GM19372 (cell line): ENCODE results near the gene PRKCA.
"Not testable (repeated sequence)": the region's sequence is repeated elsewhere in the genome, so short reads cannot be mapped to it uniquely, and the experiment has no call there.

Source experiments
- ATAC-seq: cut with Tn5 transposase; IDR thresholded peaks from one replicate; pipeline ENCODE4 v1.9.1; 2021; ENCODE audit warnings: mild to moderate bottlenecking, low read depth, moderate library complexity; ENCODE audit not compliant: unreplicated experiment

Gene PRKCA

DNA sequence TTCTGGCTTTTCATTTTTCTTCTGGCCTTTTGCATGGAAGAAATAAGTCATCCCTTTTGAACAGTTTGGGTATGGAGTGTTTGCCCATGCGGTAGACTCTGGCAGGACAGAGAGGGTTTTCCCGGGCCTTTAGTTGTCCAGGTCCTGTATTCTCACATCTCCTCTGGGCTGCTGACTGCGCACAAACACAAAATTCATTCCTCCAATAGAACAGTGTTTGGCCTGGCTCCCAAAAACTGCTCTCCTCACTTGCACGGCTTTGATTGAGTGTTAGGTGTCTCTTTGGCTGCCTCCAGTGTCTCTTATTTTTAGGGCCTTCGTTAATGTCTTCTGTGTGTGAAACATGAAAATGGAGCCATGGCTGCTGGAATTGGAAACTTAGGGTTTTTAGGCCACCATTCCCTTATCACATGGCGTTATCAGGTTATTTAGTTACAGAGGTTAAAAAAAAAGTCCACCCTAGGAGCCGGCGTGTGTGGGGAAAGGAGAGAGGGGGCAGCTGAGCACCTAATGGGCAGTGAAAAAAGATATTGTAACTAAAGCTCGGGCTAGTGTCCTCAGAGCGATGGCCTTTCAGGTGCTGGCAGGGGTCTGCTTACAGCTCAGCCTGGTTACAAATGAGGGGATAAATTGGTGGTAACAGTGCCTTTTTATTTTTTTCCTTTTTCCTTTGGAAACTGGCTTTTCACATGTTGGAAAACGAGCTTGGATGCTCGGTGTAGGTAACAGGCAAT is 47.3 kb downstream of the PRKCA start:
- no peak for ATAC-seq

DNA sequence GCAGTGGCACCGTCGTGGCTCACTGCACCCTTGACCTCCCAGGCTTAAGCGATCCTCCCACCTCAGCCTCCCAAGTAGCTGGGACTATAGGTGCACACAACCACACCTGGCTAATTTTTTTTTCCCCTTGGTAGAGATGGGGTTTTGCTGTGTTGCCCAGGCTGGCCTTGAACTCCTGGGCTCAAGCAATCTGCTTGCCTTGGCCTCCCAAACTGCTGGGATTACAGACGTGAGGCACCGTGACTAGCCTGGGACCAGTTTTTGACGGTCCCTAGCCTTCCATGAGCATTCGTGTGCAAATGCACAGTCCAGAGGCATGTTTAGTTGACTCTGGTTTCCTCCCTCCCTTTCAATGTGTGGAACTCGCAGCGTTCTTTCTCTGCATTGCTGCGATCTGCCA is 48.2 kb downstream of the PRKCA start:
- not testable (repeated sequence) for ATAC-seq

DNA sequence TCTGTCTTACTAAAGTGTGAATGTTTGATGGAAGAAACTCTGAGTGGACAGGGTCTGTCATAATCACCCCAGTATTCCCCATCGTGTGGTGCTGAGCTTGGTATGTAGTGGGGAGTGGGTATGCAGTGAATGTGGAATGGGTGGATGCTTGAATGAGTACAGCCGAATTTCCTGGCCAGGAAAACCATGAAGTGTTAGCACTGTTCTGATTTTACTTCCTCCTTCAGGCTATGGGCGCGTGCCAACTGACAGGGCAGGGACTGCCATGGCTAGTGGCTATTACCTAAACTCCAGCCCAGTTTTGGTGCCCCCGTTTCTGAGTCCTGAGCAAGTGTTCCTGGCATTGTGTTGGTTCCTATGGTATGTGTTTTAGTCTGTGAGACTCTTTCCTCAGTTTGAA is 48.6 kb downstream of the PRKCA start:
- ATAC-seq = no peak

DNA sequence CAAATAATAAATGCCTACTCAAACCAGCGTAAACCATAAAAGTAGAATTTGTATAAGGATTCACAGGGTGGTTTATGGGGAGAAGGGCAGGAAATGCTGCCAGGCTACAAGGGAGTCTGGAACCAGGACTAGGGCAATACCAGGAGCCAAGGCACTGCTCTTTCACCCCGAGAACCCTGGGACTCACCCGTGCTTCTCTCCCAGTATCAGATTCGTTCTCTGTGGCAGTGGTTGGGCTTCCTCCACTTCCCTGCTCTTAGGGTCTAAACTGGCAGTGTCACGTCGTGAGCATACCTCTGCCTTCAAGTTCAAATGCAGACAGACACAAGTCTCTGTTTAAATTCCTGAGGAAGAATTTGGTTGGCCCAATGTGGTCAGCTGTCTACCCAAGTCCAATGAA is 49.3 kb downstream of the PRKCA start:
- ATAC-seq = no peak

DNA sequence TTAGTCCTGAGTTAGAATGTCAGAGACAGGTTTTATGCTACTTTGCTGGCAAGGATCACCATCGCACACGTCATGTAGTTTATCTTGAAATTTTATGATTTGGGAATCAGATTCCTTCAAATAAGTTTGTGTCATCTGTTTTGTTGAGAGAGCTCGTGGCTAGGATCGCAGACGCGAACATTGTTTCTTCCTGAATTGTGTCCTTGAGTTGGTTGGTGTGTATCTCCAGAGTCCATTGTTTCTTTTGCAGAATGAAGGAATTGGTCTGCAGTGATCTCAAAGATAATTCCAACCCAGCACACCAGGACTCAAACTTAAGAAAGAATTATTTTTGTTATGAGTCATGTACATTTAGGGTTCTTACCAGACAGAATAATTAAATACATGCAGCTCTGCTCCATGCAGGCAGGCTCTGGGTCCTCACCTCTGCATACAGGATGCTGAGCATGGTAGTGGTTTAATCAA is 51.6 kb downstream of the PRKCA start:
- no peak for ATAC-seq

DNA sequence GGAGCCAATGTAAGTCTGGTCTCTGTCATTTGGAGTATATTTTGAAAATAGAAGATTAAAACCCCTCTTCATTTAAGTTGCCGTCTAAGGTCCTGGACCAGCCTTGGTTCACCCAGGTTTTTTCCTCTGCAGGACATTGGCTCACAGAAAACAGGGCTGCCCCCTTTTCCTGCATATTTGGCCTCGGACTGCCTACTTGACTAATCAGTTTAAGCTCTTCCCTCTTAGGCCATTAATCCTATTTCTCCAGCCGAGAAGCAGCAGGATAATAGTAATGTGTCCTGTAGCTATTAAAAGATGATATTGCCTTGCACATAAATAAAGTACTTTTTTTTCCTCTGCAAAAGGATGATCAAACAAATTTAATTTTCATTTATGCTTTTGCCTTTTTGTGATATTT is 52.1 kb downstream of the PRKCA start:
- ATAC-seq = no peak

DNA sequence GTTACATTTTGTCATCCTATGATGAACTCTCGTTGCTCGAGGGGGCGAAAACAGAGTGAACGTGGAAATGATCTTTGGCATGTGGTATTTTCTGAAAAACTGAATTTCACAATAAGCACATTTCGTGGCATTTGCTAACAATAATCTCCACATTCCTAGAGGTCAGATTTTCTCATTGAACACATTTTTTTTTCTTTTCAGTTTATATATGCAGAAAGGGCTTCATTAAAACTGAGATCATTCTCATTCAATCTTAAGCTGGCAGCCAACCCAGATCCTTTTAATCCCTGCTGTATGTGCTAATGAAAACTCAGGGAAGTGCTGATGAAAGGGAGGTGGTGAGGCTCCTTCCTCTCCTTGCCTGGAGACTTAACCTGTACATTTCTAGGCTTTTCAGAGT is 52.6 kb downstream of the PRKCA start:
- no peak for ATAC-seq

DNA sequence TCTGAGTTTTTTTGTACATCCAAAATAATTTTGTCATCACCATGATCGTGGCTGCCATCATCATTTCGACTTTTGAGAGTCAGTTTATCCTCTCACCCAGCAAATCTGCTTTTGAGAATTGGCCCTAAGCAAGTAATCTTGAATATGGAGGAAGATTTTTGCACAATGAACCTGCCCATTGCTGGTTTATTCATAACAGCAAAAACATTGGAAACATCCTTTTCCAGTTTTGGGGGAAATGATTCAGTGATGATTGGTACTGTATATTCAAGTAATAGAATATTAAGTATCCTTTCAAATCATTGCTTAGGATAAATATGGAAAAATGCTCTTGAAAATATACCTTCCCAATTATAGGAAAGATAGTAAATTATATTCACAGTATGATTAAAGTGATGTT is 53.1 kb downstream of the PRKCA start:
- ATAC-seq = no peak

DNA sequence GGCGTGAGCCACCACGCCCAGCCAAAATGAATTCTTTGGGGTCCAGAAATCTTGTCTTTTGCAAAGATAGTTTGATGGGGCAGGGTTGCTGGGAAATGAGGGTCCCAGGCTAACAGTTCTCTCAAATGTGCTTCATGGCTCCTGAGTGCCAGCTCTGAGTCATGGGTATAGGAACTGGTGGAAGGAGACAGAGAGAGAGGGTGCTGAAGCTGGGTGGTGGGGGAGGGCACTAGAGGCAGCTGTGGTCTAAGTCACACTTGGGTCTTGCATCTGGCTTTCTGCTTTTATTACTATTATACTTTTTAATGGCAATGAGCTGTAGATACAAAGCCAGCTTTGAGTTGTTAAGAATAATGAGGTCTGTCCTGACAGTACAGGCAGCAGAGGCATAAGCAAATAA is 54.6 kb downstream of the PRKCA start:
- ATAC-seq = no peak

DNA sequence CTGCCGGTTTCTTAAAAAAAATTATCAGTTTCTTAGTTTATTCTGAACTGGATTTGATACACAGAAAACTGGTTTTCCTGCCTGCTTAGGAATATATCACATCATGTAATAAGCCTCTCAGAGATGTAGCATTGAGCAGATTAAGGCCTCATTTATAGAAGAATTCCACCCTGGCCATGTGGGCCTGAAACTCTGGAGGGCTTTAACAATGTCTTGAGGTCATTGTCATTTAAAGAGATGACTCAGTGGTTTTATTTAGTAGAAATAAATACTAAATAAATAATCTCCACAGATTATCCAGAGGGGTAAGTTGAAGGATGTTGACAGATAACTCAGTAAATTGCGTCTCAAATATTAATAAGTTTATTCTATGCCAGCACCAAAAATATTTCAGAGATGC is 56.9 kb downstream of the PRKCA start:
- no peak for ATAC-seq

DNA sequence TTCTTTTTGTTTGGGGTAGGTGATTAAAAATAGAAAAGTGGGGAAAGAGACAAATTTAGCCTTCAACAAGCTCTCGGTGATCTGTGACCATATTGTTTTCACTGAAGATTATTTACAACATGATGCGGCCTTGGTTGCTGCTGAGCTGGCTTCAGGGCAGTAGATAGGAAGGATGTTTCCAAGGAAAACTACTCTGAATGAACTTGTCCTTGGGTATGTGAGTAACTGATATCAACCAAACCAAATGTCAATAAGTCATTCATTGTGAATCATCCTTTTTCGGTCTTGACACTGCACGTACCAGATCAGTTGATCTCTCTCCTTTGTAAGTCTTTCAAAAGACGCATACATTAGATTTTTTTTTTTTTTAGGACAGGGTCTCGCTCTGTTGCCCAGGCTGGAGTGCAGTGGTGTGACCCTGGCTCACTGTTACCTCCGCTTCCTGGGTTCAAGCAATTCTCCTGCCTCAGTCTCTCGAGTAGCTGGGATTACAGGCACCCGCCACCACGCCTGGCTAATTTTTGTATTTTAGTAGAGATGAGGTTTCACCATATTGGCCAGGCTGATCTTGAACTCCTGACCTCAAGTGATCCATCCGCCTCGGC is 58.6 kb downstream of the PRKCA start:
- not testable (repeated sequence) for ATAC-seq

DNA sequence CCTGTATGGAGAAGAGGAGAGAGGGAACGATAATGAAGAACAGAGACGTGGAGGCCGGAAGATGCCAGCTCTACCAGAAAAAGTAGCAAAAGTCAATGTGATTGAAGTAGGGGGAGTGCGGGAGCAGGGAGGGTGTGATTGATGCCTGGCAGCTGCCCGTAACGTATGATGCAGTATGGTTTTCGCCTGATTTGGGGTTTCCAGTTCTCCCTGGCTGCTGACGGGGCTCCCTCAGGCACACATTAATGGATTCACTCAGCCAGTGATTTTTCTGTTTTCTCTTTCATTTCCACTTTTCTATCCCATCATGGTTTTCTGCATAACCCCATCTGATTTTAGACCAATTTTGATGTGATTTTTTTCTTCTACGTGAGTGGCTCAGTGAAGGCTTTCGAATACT is 62.1 kb downstream of the PRKCA start:
- ATAC-seq = no peak

DNA sequence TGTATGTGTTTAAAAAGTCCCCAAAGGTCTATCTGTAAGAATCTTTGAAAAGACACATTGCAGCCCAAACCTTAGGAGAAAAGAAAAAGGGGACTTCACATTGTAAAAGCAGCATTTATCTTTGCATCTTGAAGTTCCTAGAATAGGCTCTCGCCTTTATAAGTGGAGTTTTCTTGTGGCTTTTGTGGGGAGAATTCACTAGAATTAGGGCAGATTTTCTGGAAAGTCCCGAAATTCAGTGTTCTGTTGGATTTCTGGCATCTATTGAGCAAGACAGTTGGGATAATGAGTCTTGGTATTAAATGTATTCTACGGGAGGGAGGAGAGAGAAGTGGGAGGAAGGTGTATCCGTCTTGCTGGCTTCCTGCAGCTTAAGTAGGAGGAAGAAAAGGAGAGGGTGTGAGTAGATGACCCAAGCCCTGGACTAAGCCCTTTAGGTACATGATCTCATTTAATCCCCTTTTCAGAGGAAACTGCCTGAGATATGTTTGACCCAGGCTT is 62.6 kb downstream of the PRKCA start:
- no peak for ATAC-seq

DNA sequence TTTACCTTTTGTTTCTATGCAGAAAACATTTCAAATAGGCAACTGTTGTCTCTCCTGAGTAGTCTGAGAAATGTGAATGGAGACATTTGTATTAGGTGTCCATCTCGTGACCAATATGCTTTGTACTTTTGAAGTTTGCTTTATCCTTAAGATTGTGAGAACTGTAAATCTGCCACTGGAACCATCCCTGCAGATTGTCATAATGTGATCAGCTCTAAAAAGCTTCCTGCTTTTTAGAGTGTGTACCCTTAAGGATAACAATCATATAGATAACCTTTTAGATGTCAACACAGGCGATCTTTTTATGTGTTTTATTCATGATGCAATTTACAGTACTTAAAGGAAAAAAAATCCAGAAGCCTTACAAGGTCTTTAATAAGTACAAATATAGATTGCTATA is 63.5 kb downstream of the PRKCA start:
- ATAC-seq = no peak

DNA sequence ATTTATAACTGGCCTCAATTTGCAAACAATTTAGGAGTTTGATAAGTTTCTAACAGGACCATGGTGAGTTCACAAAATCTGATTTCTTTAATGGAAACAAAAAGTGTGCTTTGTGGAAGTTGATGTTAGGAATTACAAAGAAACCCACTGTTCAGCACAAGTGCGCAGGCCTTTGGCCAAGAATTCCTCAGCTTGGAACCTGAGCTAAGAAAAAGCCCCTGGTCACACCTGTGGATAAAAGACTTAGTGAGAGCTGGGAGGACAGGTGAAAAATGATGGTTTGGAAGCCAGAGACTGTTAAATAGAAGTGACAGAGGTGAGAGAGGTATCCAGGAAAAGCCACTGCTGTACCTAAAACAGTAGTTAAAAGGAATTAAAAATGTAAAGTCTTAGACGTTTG is 64.7 kb downstream of the PRKCA start:
- no peak for ATAC-seq

DNA sequence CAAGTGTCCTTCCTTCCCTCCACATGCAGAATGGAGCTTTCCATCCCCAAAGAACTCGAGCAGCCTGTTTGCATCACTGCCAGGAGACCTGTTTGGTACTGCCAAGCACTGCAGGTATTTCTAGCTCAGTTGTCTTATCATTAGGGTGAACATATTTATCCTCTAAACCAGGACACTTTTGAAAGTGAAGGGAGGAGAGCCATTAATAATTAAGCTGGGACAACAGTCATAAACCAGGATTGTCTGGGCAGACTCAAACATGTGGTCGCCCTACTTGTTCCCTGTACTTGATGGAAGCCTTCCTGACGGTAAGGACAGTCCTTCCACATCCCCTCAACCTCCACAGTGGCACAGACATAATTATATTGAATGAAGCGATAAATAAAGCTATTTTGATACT is 67.4 kb downstream of the PRKCA start:
- no peak for ATAC-seq

DNA sequence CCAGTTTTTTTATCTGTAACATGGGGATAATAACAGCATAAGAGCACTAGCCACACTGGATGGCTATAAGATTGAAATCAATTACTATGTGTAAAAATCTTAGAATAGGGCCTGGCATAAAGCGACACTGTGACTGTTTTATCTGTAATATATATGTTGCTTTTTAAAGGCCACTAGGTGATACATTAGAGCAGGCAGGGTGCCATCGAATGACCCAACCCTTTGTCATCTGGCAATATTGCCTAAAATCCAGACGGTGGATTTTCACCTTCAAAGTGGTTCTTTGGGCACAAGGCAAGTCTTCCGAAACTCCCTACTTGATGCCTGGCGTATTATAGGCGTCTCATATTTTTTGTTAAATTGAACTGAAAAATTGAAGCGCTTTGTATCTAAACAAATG is 69.1 kb downstream of the PRKCA start:
- ATAC-seq = no peak

DNA sequence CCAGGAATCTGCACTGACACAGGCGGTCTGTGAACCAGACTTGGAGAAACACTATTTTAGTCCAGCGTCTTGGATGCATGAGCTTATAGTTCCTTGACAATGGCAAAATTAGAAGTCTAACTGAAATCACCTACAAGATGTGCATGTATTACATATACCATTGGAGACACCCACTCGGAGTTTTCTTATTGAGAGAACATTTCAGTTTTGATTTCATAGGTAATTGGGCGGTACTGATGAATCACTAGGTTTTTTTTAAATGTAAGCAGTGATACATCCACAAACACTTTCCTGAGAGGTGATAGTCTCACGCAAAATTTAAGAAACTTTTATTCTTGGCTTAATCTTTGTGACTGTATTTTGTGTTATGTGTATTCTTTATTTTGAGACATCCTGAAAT is 69.8 kb downstream of the PRKCA start:
- no peak for ATAC-seq

DNA sequence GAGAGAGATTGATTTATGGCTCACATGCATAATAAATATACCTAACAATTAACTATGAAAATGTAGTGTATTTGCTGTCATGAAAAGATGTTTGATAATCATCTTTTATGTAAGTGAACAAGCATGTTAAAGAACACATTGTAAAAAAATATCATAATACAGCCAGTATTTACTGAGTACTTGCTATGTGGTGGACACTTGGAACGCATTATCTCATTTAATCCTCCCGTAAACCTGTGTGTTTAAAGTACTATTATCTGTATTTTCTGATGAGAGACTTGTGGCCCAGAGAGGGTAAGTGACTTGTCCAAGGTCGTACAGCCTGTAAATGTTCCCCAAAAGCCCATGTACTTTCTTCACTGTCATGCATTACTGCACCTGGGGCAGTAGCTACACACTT is 70.7 kb downstream of the PRKCA start:
- no peak for ATAC-seq

DNA sequence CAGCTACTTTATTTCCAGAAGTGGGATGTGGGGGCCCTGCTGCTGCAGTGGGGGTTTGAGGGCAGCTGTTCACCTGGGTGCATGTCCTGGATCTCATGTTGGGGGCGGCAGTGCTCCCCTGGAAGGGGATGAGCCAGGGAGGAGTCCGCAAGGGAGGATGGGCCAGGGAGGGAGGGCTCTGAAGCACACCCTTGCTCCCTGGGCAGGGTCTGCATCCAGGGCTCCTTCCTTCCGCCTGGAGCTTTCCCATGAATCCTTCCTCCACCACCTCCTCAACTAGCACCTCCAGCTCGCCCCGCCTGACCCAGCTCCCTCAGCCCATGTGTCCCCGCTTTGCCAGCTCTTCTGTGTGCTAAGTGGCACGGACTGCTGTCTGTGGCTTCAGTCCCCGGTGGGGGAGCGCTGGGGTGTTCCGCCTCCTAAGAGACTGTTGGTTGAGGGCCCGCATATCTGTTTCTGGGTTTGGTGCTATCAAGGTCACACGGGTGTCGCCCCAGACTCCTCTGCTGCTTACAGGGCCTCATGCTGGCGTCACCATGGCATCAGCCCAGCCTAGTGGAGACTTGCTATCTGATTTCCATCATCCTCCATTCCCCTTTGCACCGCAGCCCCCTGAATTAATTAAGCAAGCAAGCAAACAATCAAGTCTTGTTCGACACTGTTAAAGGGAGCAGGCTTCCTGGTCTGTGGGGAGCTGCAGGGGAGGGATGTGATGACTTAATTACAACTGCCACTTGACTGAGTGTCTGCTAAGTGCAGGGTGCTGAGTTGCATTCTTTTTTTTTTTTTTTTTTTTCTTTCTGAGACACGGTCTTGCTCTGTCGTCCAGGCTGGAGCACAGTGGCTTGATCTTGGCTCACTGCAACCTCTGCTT is 71.8 kb downstream of the PRKCA start:
- ATAC-seq = no peak

DNA sequence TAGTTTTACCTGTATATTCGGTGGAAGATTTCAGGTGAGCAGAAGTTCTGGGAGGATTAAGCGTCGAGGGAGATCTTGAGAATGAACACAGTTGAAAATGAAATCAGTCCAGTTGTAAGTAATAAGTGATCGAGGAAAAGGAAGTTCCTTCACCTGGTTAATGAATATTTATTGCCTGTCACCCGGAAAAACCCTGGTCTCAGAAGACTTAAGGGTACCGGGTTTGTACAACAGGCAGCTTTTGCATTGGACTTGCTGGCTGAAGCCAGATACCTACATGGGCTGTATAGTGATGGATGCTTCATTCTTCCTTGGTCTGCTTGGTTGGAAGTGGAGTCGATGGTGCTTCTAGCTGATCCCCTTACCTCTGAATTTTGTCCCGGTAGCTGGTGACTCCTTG is 72.7 kb downstream of the PRKCA start:
- ATAC-seq = no peak
